ENCODE data around the gene GBP4. TPM values are rescaled to one million over a fixed set of nuclear protein-coding genes. Genes with fewer than 3 reads are reported as not detected.
"Not testable (repeated sequence)": the region's sequence is repeated elsewhere in the genome, so short reads cannot be mapped to it uniquely, and the experiment has no call there.

GBP4 gene
- total and polyA plus RNA-seq, 2 of the 4 experiments (the other 2 are of a cell fraction), result not detected

DNA sequence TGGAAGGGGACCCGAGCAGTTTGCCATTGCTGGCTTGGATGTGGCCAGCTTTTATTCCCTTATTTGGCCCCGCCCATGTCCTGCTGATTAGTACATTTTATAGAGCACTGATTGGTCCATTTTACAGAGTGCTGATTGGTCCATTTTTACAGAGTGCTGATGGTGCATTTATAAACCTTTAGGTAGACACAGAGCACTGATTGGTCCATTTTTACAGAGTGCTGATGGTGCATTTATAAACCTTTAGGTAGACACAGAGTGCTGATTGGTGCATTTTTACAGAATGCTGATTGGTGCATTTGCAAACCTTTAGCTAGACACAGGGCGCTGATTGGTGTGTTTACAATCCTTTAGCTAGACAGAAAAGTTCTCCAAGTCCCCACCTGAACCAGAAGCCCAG, 20.2 kb upstream of the GBP4 start:
- peak; percentile 64 for TF ChIP-seq MAFK (IDR thresholded peaks at IDR 0.05; ENCODE audit: low read depth, low read length)
- no CpG with 5 or more reads among the region's 3 CpGs for WGBS, 2 experiments (ENCODE audit: extremely low coverage in 2 of 2, insufficient read length in 1 of 2)

More for the DNA sequence above, 20.2 kb upstream of the GBP4 start:
- H2AK5ac ChIP-seq (ENCODE audit: low read depth, low read length); H3K18ac ChIP-seq (ENCODE audit: low read depth, low read length); DNase-seq; H3K56ac ChIP-seq (ENCODE audit: extremely low read depth, insufficient read depth, low read length); BruUV-seq (replicated peaks); H4K91ac ChIP-seq (ENCODE audit: insufficient read depth, low read depth, low read length); H2BK5ac ChIP-seq (ENCODE audit: low read depth, low read length, poor library complexity, severe bottlenecking); H3K27ac ChIP-seq (ENCODE audit: insufficient read depth, low read length); H4K20me1 ChIP-seq (ENCODE audit: insufficient read depth, low read length); intact Hi-C loops (cut with micrococcal nuclease); ATAC-seq (ENCODE audit: low read depth); in situ Hi-C loops (cut with MboI; ENCODE audit: low sequenced_read_pairs); H3K79me1 ChIP-seq (ENCODE audit: low read depth in 1 of 2, low read length in 2 of 2); H2BK15ac ChIP-seq (ENCODE audit: low read depth, low read length); H3K23ac ChIP-seq (ENCODE audit: low read depth, low read length); H4K8ac ChIP-seq (ENCODE audit: low read depth in 2 of 2, low read length in 2 of 2); H2BK20ac ChIP-seq (ENCODE audit: low read depth, low read length); H3K9me1 ChIP-seq (ENCODE audit: insufficient read depth, low read length); H3K4ac ChIP-seq (ENCODE audit: low read depth, low read length); H3K27me3 ChIP-seq (ENCODE audit: control insufficient read depth, insufficient read depth, low read length); dilution Hi-C loops (cut with HindIII; ENCODE audit: low sequenced_read_pairs, unreplicated experiment); H3K4me1 ChIP-seq (ENCODE audit: control insufficient read depth, insufficient read depth, low read length); H3K9me3 ChIP-seq (ENCODE audit: control insufficient read depth, insufficient read depth, low read length); H3K4me3 ChIP-seq (ENCODE audit: insufficient read depth, low read depth, low read length); H2BK120ac ChIP-seq (ENCODE audit: low read depth, low read length); H3K4me2 ChIP-seq (ENCODE audit: low read depth, low read length); H4K5ac ChIP-seq (ENCODE audit: low read depth, low read length); H3K36me3 ChIP-seq (ENCODE audit: control insufficient read depth, insufficient read depth, low read length); H3K9ac ChIP-seq (ENCODE audit: low read depth, low read length); POLR2A ChIA-PET (ENCODE audit: unreplicated experiment); H2AK9ac ChIP-seq (replicated peaks; ENCODE audit: low read depth, low read length, poor library complexity); H2AFZ ChIP-seq (replicated peaks; ENCODE audit: low read length, poor library complexity); H3K14ac ChIP-seq (replicated peaks; ENCODE audit: low read depth, low read length): not testable (repeated sequence)
- CTCF ChIA-PET, result interaction anchor here (0.7 kb wide), 1 partner anchor 10 kb away, joined by 3 read pairs; no protein-coding TSS in a partner anchor
